ENCODE measurements around the gene RIOK2. TPM values are rescaled to one million over a fixed set of nuclear protein-coding genes. Genes with fewer than 3 reads are reported as not detected.

Gene RIOK2
- total RNA-seq, 1 donor from 2014 or later: 25.8 TPM

DNA sequence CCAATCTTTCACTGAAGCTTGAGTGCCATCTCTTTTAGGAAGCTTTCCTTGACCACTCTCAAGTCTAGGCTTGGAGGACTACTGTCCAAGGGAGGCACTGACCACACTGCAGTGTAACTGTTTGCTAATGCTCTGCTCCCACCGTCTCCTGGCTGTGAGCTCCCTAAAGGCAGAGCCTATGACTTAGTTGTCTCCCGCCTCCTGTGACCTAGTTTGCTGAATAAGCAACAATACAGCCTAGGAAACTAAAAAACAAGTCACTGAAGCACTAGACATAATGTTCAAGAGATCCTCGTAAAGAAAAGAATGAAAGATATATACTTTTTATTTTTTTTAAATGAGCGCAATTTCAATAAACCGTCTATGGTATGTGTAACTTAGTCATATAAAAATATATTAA is 72.0 kb downstream of the RIOK2 start:
- H3K4me3 Mint-ChIP-seq (ENCODE audit: low read depth): no peak overlapping the region
- no peaks in the 10 kb centered on the region for H3K36me3 Mint-ChIP-seq (ENCODE audit: insufficient read depth)
- peaks cover 4% of the 10 kb centered on the region for H3K27me3 Mint-ChIP-seq
- peaks cover 9% of the 10 kb centered on the region for H3K4me1 Mint-ChIP-seq (ENCODE audit: low read depth)
- DNase-seq (ENCODE audit: low spot score, unreplicated experiment): no peak
- no peaks in the 10 kb centered on the region for H3K9me3 Mint-ChIP-seq (ENCODE audit: low read depth)
- TF ChIP-seq, protein P1, sequence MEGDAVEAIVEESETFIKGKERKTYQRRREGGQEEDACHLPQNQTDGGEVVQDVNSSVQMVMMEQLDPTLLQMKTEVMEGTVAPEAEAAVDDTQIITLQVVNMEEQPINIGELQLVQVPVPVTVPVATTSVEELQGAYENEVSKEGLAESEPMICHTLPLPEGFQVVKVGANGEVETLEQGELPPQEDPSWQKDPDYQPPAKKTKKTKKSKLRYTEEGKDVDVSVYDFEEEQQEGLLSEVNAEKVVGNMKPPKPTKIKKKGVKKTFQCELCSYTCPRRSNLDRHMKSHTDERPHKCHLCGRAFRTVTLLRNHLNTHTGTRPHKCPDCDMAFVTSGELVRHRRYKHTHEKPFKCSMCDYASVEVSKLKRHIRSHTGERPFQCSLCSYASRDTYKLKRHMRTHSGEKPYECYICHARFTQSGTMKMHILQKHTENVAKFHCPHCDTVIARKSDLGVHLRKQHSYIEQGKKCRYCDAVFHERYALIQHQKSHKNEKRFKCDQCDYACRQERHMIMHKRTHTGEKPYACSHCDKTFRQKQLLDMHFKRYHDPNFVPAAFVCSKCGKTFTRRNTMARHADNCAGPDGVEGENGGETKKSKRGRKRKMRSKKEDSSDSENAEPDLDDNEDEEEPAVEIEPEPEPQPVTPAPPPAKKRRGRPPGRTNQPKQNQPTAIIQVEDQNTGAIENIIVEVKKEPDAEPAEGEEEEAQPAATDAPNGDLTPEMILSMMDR (IDR thresholded peaks at IDR 0.05; ENCODE audit: unreplicated experiment): no peak
- H3K27ac Mint-ChIP-seq: no peak overlapping the region

Other genes starting within 250 kb of the RIOK2 start
- gene LNPEP, start 247.2 kb downstream of the RIOK2 start, total RNA-seq: 24.2 and 25.6 TPM in 2 replicates
- gene LIX1, start 40.6 kb downstream of the RIOK2 start, total RNA-seq: 0.31 and 0.47 TPM in 2 replicates